ENCODE measurements around the gene PSMD1.

The PSMD1 gene

DNA sequence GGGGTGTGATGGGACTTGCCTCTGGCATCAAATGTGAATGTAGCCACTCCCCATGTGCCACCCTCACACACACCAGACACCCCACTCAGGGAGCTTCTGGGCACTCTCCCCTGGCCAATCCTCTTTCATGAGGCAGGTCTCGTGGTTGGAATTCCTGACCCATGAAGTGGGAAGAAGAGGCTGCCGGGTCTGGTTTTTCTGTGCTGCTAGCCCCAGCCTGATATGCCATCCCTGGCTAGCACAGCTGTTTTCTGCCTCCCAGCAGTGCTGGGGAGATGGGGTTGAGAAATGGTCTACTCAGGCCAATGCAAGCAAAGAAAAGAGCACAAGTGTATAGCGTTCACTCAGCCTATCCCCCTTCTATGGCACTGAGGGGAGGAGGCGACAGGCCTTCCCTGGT, 20.5 kb upstream of the PSMD1 start:
- no peak for DNase-seq (ENCODE audit: low read depth)

- DNase-seq (ENCODE audit: low read depth), result no peak
These were observed 20.0 kb upstream of the PSMD1 start for GRCh38 chr2:231036578-231037106.

DNA sequence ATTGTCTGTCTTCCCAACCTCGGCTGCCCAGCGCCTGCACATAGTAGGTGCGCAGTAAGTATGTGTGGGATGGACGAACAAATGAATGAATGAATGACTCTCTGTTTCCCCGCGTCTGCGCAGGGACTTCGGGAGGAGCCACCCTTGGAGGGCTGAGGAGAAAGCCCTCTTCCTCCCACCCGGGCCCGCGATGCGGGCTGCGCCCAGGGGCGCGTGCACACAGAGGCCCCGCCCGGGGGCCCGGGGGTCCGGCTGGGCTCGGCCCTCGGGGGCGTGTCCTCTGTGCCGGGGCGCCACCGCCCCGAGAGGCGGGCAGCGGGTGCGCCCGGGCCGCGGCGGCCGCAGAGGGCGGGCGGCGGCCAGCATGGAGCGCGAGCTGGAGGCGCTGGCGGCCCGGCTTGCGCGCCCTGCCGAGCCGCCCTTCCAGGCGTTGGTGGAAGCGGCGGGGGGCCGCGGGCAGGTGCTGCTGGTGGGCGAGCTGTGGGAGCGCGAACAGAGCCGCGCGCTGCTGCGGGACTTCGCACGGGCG, 19.4 kb upstream of the PSMD1 start, which contains the start of gene C2orf72:
Gene C2orf72 (plus strand): TSS at position 322 of the 529 bp plus-strand sequence. CDS start 43 bp downstream, at position 365.
- no peak for DNase-seq (ENCODE audit: low read depth)

- DNase-seq (ENCODE audit: low read depth), result no peak
These were observed 18.8 kb upstream of the PSMD1 start for GRCh38 chr2:231037731-231038482.

- DNase-seq (ENCODE audit: low read depth), result no peak
These were observed 18.0 kb upstream of the PSMD1 start for GRCh38 chr2:231038483-231039293.

DNA sequence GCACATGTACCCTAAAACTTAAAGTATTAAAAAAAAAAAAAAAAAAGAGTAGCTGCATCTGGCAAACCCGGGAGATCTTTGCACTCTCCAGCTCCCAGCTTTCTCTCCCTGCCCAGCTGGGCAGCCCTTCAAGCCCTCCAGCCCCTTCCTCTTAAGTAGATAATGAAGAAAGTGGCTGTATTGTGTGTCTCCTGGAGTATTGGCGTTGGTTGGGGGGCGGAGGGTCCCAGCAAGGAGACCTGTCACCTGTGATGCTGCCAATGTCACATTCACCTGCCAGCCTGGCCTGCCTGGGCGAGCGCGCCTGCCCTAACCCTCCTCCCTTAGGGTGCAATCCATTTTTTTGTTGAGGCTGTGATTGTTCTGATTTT, 17.4 kb upstream of the PSMD1 start:
- DNase-seq (ENCODE audit: low read depth), result no peak

- no peak for DNase-seq (ENCODE audit: low read depth)
These were observed 16.8 kb upstream of the PSMD1 start for GRCh38 chr2:231039821-231040364.

- no peak for DNase-seq (ENCODE audit: low read depth)
These were observed 15.5 kb upstream of the PSMD1 start for GRCh38 chr2:231041061-231041689.

- no peak for DNase-seq (ENCODE audit: low read depth)
These were observed 12.9 kb upstream of the PSMD1 start for GRCh38 chr2:231043796-231044195.

- no peak for DNase-seq (ENCODE audit: low read depth)
These were observed 9.8 kb upstream of the PSMD1 start for GRCh38 chr2:231046916-231047273.

DNA sequence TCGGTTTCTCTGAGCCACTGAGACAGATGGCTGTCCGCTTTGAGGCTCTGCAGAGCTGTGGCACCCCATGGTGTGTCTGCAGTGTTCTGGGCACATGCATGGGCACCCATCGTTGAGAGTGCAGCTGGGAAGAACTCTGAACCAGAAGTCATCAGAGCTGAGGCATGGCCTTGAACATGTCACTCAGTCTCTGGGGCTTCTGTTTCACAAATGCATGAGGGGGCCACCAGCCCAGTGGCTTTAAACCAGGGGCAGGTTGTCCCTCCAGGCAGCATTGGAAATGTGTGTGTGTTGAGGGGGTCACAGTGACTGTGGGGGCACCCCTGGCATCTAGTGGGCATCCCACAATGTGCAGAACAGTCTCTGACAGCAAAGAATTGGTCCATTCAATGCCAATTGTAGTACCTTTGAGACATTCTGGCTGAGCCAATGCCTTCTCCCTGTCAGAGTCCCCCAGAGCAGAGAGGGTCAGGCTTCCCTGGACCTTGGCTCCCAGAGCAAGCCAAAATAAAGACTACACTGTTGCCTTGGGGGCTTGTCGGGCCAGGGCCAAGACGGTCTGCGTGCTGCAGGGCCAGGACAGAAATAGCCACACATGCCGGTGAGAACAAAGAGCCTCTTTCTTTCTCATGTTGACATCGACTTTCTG, 9.3 kb upstream of the PSMD1 start:
- DNase-seq (ENCODE audit: low read depth), result no peak

DNA sequence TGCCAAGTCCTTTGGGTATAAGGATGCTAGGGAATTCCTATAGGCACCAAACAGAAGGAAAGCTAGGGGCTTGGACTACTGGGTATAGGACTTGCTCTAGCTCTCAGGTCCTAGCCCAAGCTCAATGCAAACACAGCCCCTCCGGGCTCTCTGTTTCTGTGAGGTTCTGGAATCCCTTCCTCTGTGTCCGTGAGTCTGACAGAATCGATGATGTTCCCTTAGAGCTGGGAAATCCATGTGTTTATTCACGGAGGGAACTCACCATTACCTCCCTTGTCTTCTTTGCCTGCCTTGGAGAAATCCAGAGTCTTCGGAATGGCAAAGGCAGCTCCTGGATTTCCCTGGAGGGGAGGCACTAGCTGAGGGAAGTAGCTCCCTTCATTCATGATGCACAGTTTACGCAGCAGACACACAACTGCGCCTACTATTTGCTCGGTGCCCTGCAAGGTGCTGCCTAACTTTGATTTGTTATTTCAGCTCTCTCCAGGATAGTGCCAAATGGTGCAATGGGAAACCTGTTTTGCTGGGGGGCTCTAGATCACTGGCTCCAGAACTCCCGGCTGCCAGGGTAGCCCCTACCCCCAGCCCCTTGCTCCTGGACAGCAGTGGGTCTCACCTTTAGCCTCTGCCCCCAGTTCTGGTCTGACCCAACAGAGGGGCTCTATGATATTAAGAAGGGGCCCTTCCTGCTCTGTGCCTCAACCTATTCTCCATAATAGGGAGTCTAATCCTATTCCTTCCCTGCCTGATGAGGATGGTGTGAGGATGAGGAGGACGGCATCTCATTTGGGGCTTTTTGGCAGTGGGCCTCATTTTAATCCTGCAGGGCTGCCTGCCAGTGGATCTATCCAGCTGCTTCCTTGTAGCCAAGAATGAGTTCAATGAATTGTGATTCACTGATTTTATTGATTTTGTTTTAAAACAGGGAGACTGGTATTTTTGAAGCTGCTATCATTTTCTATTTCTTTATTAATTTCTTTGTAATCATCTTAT, 8.4 kb upstream of the PSMD1 start:
- DNase-seq (ENCODE audit: low read depth), result no peak

DNA sequence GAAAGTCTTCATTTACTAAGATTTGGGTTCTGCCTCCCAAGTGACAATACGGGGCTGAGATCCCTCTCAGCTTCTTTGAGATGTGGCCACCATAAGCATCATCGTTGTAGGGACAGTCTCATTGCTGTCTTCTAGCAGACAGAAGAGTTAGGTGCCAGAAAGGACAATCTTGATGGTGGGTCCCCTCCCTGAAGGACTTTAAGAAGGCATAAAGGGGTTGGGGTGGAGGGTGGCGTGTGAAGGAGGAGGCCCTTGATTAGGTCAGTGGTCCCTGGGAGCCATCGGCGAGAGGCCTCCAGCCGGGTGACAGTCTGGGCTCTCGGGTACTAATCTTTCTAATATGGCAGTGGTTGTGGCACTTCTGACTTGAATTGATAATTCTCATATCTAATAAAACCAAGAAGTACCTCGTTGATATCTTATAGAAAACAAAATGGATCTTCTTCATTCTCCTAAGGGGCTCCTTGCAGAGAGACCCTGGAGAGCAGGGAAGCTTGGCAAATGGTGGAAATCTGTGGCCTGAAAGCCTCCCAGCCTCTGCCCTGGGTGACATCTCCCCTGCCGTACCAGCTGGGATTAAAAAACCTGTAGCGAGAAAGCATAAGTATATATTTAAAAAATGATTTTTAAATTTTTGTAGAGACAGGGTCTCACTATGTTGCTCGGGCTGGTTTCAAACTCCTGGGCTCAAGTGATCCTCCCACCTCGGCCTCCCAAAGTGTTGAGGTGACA, 7.2 kb upstream of the PSMD1 start:
- DNase-seq (ENCODE audit: low read depth), result no peak

DNA sequence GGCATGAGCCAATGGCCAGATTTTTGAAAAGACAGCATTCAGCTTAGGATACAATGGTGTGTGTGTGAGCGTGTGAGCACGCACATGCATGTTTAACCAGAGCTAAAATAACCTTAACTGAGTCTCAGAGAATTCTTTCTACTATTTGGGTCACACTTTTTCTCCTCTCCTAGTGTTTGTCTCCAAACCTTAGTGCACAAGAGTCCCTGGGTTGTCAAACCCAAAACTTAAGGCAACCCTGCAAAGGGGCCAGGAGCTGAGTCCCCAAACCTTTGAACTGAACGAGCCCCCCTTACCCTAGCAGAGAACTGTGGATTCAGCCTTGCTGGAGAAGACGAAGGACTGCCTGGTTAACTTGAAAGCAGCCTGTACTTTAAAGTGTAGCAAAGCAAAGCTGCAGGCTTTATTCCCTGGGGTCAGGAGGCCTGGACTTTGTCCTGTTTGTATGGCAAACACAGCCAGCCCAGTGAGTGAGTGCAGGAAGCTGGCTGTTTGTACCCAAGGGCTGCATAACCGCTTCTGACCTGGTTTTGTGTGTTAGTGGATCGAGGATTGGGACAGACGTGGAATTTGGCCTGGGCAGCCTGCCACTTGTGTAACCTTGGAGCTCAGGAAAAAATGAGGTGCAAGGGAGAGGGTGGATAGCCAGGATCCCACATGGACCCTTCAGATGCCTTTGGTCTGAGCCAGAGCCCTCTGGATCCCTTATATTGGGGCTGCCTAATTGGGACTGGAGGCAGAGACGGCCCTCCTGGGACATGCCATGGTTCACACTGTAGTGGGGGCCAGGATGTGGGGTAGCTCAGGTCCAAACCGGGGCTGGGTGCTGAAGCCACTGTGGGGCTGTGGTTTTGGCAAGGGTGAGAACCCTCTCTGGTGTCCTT, 6.4 kb upstream of the PSMD1 start:
- no peak for DNase-seq (ENCODE audit: low read depth)

GRCh38 chr2:231051116-231051515, 5.6 kb upstream of the PSMD1 start:
- no peak for DNase-seq (ENCODE audit: low read depth)

DNA sequence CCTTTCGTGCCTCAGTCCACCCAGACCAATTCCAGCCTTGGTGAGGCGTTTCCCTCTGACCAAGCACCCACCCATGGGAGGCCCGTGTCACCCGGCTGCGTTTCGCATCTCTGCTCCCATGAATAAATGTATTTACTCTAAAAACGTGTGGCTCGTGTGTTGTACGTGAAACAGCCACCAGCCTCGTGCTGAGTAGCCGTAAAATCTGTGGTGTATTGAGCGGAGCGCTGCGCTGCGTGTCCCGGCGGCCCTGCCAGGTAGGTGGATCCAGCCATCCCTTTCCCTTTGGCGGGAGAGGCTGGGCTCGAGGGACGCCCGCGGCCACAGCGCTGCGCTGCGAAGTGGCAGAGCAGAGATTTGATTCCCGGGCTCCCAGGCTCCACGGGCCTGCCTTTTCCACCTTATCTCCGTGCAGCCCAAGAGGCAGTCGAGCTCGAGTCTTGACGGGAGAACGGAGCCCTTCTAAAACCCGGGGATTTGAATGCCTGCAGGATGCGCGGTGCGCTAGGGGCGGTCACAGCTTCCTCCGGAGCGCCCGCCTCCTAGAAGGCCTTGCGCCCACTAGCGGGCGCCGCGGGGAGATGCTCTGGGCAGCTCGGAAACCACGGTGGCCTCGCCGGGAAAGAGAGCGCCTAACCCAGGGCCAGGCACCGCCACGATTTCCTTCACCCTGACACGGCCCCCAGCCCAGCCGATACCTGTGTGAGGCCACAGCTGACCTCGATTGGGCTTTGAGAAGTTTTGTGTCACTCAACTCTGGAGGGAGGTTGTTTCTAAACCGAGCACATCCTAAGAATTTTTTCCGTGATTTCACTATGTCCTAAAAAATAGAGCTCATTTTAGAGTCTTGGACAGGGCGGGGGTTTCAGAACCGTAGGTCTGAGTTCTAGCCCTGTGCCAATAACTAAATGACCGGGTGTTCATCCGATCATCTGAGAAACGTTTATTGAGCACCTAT, 3.9 kb upstream of the PSMD1 start:
- DNase-seq (ENCODE audit: low read depth), result peak; percentile 73

DNA sequence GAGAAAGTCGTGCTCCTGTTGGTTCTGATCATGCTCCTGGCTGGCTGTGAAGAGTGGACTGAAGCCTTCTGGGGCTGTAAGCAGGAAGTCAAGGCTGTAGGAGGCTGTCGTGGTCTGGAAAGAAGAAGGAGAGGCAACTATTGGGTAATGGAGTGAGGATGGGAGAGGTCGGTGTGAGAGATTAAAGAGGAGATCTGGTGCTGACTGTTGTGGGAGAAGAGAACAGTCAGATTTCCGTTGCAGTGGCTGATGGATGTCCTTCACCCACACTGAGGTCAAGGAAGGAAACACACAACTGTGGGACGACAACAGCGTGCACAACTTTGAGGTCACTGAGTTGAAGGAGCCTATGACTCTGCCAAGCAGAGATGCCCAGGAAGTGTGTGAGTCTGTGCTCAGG, 2.8 kb upstream of the PSMD1 start:
- DNase-seq (ENCODE audit: low read depth), result no peak

DNA sequence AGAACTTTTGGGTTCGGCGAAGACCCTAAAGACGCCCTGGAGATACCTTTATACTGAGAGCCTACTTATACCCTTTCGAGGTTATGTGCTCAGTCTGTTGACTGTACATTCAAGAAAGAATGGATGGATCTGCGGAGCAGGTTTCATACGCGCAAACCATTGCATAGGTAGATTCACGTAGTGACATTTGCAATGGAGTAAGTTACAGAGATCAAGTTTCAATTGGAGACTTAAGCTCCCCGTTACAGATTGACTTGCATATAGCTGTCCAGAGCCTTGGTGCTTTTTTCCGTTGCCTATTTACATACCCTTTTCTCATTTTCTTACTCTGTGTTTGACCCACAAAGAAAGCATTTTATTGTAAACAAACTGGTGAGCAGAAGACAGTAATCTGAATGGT, 923 bp downstream of the PSMD1 start:
- DNase-seq (ENCODE audit: low read depth), result no peak
